ENCODE measurements around the gene KIAA1958. TPM values are rescaled to one million over a fixed set of nuclear protein-coding genes. Genes with fewer than 3 reads are reported as not detected.

KIAA1958 gene
- polyA plus RNA-seq, 1 of the 3 experiments (the other 2 are of a cell fraction), result 1.6 TPM

- Histone ChIP-seq H3K4me3 (ENCODE audit: low read depth in 2 of 2, low read length in 1 of 2) (no peak overlapping the region), H3K9me2 (no peaks in the 10 kb centered on the region), H3K9me3 (no peaks in the 10 kb centered on the region), H3K27me3 (ENCODE audit: insufficient read depth) (no peaks in the 10 kb centered on the region), H3K36me3 (replicated peaks in 1 of 2; ENCODE audit: control insufficient read depth in 1 of 2, insufficient read depth in 2 of 2, low read length in 1 of 2) (no peaks in the 10 kb centered on the region), H2AFZ (ENCODE audit: low read depth) (no peak overlapping the region), H3K27ac (ENCODE audit: low read depth in 2 of 2, low read length in 1 of 2) (peak overlapping the region in 1 of 2 experiments; percentile 48; a peak in 1 of 4 replicates), H3F3A (replicated peaks; ENCODE audit: insufficient read depth) (peaks cover 10% of the 10 kb centered on the region), H3K9ac (no peak overlapping the region), H3K4me2 (no peak overlapping the region), H3K79me2 (ENCODE audit: insufficient read depth) (peaks cover 4% of the 10 kb centered on the region; the same call in 1 of the 2 replicates), H4K20me1 (ENCODE audit: insufficient read depth) (no peaks in the 10 kb centered on the region), H3K4me1 (ENCODE audit: control insufficient read depth in 1 of 2, insufficient read depth in 2 of 2, low read depth in 1 of 2, low read length in 1 of 2) (peaks cover 6 to 28% of the 10 kb centered on the region in 2 experiments; a peak in 3 of 4 replicates)
- ChIA-PET CTCF (interaction anchor here (0.6 kb wide), 1 partner anchor 83 kb away, joined by 3 read pairs; no protein-coding TSS in a partner anchor), POLR2A (no interaction called here)
- peak; percentile 36; the same call in 1 of the 2 replicates for TF ChIP-seq TCF12 (IDR thresholded peaks at IDR 0.05)
- 0 out of 4 replicates have a peak, but pooled peaks of 1 of the 2 experiments have one; percentile 13 for TF ChIP-seq EP300 (IDR thresholded peaks at IDR 0.05; ENCODE audit: borderline replicate concordance in 1 of 2, low read depth in 1 of 2, low read length in 1 of 2)
- no peak for TF ChIP-seq MAX (IDR thresholded peaks at IDR 0.05; ENCODE audit: low read depth)
- TF ChIP-seq EZH2phosphoT487 (IDR thresholded peaks at IDR 0.05; ENCODE audit: borderline replicate concordance, low read depth), result no peak
- no peak for TF ChIP-seq NRF1 (IDR thresholded peaks at IDR 0.05; ENCODE audit: low read depth, low read length)
- TF ChIP-seq JUND (IDR thresholded peaks at IDR 0.05), result no peak
- no peak for TF ChIP-seq CHD2 (IDR thresholded peaks at IDR 0.05; ENCODE audit: low read length, partially characterized antibody)
- WGBS (ENCODE audit: low lambda C conversion rate), result 87% methylated on average over 1 of the region's 1 CpG
- DNase-seq, result peak; percentile 19
Measured at GRCh38 chr9:112542593-112543292, 56.1 kb downstream of the KIAA1958 start.

GRCh38 chr9:112544477-112544876, 57.9 kb downstream of the KIAA1958 start:
- Histone ChIP-seq H3K9me3 (no peaks in the 10 kb centered on the region), H4K20me1 (ENCODE audit: insufficient read depth) (no peaks in the 10 kb centered on the region)

More at GRCh38 chr9:112544477-112544876, 57.9 kb downstream of the KIAA1958 start:
- POLR2A ChIA-PET, result no interaction called here
- Histone ChIP-seq H3F3A (replicated peaks; ENCODE audit: insufficient read depth) (peaks cover 10% of the 10 kb centered on the region), H2AFZ (ENCODE audit: low read depth) (no peak overlapping the region), H3K4me2 (no peak overlapping the region), H3K9ac (no peak overlapping the region), H3K4me1 (ENCODE audit: control insufficient read depth in 1 of 2, insufficient read depth in 2 of 2, low read depth in 1 of 2, low read length in 1 of 2) (peaks cover 6 to 31% of the 10 kb centered on the region in 2 experiments; a peak in 3 of 4 replicates), H3K9me2 (no peaks in the 10 kb centered on the region), H3K36me3 (replicated peaks in 1 of 2; ENCODE audit: control insufficient read depth in 1 of 2, insufficient read depth in 2 of 2, low read length in 1 of 2) (no peaks in the 10 kb centered on the region), H3K4me3 (ENCODE audit: low read depth in 2 of 2, low read length in 1 of 2) (no peak overlapping the region), H3K27me3 (ENCODE audit: insufficient read depth) (no peaks in the 10 kb centered on the region), H3K79me2 (ENCODE audit: insufficient read depth) (peaks cover 4% of the 10 kb centered on the region; the same call in 1 of the 2 replicates), H3K27ac (ENCODE audit: low read depth in 2 of 2, low read length in 1 of 2) (no peak overlapping the region)
- 73% methylated on average over 1 of the region's 1 CpG for WGBS (ENCODE audit: low lambda C conversion rate)
- TF ChIP-seq SMC3 (IDR thresholded peaks at IDR 0.05; ENCODE audit: low read depth, low read length) (no peak), USF2 (IDR thresholded peaks at IDR 0.05; ENCODE audit: borderline replicate concordance, low read depth, low read length) (no peak), CHD2 (IDR thresholded peaks at IDR 0.05; ENCODE audit: low read length, partially characterized antibody) (no peak), RAD21 (IDR thresholded peaks at IDR 0.05; ENCODE audit: low read length) (no peak), CTCF (IDR thresholded peaks at IDR 0.05) (no peak), MEF2A (IDR thresholded peaks at IDR 0.05; ENCODE audit: borderline replicate concordance, low read depth) (no peak), TCF12 (IDR thresholded peaks at IDR 0.05) (no peak), POLR2AphosphoS5 (IDR thresholded peaks at IDR 0.05; ENCODE audit: low read depth, low read length) (no peak), FOSL2 (IDR thresholded peaks at IDR 0.05; ENCODE audit: borderline replicate concordance, low read depth) (no peak)
- CTCF ChIA-PET, result interaction anchor here (1.5 kb wide), 1 partner anchor 24 kb away, joined by 3 read pairs; no protein-coding TSS in a partner anchor
- DNase-seq, result no peak
